Hematopoietic multipotent progenitor cell treated with erythropoietin and hydrocortisone succinate and interleukin-3 and kit ligand, for 4 days (in vitro differentiated cells): ENCODE data around the gene CELF2.

Source experiments
- DNase-seq: peaks from one replicate; pipeline ENCODE4 v3.0.0-alpha.2; 2015

The CELF2 gene

DNA sequence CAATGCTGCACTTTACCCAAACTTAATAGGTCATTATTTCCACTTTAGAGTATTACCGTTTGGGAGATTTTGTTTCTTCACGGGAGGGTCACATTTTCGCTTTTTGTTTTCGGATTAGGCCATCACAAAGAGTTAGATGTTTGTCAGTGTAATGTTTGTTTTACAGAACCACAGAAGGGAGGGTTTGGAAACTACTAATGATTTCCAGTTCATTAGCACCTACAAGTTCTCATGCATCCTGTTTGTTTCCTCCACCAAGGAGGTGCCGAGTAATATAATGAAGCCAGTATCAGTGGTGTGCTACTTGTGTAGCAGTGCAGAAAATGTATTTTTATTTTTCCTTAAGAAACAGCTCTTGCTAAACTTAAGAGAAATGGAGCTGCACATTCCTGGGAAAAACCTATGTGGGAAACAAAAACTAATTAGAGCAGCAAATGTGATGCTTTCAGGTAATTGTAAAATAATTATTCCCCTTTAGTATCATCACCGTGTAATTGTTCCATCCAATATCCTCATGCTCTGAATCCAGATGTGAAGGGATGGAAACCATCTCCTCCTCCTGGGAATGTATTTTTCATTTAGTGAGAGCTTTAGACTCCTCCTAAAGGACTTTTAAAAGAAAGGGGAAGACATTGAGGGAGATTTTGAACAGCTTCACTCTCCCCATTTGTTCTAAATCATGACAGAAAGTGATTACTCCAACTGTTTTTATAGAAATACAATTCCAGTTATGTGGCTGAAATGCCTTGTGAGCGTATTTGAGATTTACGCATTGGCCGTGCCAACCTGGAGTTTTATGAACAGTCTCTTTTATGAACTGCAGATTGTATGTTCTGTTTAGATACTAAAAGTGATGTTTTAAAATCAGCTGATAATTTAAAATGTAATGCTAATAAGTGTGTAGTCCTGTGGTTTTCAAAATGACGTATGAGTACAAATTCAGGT lies 5.6 kb downstream of the CELF2 start:
- no peak for DNase-seq

DNA sequence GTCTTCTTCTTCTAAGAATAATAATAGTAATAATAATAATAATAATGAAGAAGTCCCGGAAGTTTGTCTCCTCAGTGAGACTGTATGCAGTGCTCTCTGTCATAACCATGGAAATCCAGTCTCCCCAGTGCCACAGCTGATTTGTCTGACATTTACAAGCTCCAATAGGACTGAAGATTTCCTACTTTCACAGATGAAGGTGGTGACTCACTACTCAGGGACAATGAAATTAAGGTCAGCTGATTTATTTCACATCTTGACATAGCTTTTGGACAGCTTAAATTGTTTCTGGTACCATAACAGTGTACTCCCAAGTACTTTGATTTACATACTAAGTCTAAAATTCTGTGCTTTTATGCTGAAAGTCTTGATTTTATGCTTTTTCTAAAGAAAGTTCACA lies 6.9 kb downstream of the CELF2 start:
- no peak for DNase-seq

DNA sequence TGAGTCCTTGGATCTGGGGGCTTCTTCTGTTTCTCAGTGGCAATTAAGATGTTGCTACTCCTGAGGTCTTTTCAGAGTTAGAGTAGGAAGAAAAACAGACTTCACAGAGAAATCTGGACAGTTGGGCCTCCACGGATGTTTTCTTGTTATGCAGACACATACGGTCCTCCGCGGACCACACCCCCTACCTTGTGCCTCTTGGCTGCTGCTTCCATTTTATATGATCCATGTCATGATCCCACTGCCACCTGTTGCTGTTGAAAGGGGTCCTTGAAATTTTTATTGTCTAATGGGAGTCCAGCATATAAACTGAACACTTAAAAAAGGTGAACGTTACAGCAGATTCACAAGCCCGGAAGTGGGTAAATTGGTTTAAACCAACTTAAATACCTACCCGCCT lies 8.3 kb downstream of the CELF2 start:
- no peak for DNase-seq

DNA sequence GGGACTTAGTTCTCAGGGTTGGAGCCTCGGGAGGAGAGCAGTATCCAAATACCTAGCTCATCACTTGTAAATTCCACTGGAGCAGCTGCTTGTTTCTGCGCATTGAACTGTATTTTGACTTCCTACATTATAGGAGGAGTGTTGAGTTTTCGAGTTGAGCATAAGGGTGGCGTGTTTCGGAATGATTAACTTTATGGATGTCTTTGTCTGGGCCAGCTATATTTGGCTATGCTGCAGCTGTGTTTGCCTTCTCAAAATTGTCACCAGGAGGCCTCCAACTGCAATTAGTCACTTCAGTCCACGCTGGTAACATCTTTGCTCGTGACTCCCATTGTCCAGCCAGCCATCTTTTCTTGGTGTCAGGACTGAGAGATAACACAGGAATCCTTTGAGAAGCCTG lies 9.1 kb downstream of the CELF2 start:
- no peak for DNase-seq

DNA sequence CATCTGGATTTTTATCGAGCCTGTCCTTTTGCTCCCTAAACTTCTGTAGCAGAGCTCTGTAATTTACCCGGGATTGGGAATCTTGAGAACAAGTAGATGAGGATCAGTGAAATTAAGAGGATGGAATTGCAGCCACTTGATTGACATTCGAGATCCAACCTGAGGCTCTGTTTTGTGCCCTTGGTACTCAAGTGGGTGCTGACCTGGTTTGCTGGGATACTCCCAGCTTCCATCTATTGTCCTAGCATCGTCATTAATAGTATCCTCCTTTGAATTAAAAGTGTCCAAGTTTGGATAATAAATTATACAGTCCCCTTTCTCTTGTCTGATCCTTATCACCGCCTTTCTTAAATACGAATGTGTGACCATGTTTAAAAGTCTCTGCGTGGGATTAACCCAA lies 17.1 kb downstream of the CELF2 start:
- DNase-seq = no peak

DNA sequence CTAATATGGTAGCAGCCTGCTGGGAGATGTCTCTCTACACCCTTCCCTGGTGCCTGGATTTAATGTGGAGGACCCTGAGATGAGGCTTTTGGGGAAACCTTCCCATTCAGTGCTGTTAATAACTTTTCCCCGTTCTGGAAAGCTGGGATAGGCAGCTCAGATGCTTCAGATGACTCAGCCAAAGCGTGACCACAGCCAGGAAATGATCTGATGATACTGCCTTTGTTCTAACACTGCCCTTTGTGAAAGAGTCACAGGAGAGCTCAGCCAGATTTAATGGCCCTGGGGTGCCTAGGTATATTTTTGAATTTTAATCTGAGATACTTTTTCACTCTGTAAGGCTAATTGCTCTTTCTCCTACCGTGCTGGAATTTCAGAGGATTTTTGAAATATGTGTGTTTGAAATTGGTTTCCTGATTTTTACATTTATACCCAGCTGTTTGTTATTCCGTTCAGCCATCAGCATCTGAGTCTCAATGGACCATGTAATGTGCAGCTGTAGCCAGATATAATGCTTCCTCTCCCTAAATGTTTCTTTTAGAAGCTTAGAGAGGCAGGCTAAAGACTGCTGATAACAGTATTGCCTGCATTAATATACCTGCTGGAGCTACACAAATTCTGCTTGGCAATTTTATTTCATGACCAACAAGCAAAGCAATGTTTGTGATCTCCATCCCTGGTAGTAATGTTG lies 17.8 kb downstream of the CELF2 start:
- no peak for DNase-seq

DNA sequence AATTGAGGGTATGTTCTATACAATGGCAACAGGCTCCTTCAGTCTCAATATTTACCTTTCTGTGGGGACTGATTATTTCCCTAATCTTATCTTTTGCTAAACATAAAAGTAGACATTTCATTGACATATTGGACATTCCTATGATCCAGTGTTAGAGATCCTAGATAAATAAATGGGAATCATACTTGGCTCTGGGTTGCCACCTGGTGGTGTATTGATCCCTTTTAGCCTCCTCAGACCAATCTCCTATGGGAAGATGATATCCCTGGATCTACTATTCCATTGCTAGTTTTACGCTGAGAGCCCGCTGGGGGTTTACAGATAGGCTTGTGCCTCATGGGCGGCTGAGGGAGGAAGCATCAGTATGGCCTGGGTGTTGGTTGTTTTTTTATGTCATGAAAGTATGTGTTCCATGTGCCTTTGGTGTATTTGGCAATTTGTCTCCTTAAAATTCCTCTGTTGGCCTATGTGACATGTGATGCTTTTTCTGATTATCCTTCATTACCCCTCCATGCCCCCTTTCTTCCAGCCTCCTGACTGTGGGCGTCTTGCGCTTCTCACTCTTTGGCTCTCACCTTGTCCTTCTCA lies 18.8 kb downstream of the CELF2 start:
- DNase-seq = no peak

DNA sequence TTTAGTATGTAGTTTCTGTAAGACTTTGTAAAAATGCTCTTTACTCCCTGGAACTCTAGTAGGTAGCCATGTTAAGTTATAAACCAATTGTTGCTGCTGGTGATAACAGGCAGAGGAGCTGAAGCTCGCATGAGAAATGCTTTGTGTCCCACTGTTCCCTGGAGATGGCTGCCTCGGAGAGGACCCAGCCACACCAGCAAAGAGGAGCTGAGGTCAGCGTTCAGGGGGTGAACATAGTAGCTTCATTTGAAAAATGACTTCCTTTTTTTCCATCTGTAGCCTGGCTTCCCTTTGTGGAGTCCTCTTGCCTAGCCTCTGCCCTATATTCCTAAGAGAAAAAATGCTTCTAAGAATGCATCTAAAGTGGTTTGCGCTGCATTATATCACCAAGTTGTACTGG lies 20.3 kb downstream of the CELF2 start:
- DNase-seq = no peak

DNA sequence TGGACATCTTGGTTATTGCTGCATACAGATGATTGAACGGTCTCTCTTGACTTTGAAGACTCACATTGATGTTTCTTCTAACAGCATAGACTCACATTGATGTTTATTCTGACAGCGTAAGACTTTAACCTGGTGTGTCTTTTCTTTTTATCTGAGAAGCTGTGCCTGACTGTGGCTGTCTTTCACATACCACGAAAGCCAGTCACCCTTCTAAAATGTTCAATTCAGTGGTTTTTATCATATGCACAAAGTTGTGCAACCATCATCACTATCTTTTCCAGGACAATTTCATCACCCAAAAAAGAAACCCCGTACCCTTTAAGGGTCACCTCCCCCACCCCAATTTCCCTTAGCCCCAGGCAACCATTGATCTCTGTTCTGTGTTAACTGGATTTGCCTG lies 24.7 kb downstream of the CELF2 start:
- DNase-seq = no peak

DNA sequence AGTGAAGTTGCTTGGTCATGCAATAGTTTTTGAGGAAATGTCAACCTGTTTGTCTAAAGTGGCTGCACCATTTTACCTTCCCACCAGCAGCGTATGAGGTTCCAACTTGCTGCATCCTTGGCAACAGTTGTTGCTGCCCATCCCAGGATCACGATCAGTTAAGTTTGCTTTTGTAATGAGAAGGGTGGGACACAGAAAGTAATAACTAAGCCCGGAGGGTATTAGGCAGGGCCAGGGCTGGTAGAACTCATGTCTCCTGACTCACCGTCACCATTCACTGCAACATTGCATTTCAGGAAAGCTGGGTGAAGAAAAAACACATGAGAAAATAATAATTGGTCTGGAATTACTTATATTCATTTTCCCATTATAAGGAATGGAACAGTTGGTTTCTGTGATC lies 25.4 kb downstream of the CELF2 start:
- no peak for DNase-seq

DNA sequence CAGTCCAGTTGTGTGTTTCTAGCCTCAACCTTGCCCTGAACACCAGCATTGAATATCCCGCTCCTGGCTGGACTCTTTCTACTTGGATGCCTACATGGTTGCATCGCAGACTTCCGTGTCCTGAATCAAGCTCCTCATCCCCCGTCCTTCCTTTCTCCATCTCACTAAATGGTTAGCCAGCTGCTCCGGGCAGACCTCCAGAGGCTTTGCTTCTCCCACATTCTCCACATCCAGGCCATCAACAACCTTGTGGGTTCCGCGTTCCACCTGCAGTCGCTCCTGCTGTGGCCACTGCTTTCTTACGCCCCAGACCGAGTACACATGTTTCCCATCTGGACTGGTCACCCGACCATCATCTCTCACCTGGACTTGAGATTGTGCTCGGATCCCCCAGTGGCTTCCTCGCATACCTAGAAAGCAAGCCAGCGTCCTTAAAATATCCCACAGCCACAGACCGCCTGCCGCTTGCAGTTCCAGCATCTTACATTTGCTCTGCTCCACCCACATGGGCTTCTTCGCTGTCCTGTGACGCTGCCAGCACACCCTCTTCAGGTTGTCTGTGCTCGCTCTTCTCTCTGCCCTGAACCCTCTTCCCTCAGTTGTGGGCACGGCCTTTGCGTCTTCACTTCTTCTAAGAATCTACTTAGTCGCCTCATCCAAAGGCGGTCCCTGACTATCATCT lies 25.9 kb downstream of the CELF2 start:
- no peak for DNase-seq

DNA sequence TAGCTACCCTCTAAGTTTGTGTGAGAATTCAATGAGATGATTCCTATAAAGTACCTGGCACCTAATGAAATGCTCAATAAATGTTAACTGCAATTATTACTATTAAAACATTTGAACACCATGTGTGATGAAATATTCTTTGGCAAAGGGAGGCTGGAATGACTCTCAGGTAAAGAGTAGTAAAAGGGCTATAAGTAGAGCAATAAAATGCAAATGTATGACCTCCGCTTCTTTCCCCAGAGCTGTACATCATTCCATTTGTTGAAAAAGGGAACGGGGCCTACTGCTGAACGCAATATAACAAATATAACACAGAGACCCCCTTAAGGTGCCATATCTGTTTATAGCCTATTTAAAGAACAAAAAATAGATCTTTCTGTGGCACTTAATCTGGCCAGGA lies 27.8 kb downstream of the CELF2 start:
- no peak for DNase-seq

DNA sequence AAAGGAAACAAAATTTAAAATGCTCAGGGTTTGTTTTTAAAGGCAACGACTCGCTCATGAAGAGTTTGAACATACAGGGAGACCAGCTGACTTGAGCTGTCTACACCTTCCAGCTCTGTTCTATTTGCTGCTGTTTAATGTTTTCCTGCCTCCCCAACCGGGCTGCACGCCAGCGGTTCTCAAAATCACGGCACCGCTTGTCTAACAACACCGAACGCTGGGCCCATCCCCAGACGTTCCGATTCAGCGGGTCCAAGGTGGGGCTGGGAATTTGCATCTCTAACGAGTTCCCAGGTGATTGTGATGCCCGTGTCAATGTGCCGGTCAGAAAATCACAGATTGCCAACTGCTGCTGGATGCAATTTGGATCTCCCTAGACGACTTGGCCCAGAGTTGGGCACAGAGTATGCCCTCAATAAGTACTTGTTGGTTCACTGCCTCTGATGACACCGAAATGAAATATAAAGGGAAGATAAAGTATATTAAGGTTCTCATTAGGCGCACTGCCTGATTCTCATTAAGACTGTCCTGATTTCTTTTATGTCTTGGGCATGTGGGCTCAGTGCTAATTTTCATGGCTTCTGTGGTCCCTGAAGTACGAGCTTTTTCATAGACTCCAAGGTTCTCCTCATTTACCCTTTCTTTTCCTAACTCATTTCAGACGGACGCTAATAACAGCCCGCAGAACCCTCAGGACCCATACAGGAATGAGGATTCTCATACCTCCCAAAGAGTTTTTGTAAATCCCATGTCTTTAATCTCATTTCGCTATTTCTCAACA lies 28.5 kb downstream of the CELF2 start:
- no peak for DNase-seq

DNA sequence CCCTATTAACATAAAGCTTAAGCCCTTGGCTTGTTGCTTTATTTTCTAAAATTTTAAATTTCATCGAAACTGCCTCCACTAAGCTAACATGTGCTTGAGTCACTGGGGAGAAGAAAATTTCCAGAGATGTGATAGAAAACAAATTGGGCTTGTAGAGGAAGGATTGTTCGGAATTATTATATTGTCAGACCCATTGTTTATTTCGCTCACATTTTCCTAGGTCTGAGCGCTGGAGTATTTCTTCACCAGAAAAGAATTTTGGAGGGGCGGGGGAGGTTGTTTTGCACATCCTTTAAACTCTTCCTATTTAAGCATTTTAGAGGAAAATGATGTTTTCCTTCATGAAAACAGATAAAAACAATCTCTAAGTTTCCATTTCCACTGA lies 29.1 kb downstream of the CELF2 start:
- no peak for DNase-seq

DNA sequence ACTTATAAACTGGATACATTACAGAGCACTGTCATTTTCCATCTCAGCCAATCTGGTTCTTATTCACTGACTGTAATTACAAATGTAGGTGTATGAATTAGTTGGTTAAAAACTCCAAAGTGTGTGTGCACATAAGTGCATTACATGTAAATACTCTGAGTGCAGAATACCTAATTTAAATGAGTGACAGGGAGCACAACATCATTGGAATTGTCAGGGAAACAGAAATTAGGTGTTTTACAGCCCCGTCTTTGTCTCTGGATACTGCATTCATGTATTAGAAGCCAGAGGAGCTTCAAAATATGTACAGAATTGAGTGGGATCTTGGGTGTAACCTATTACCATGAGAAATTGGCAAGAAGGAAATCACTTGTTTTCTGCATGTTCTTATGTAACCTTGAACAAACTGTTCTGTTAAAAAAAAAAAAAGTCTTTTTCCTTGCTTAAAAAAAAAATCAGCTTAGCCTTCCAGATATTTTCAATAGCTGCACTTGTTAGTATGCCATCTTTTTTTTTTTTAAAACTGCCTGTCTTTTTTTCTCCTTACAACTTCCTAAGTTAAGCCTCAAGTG lies 31.1 kb downstream of the CELF2 start:
- DNase-seq = no peak

DNA sequence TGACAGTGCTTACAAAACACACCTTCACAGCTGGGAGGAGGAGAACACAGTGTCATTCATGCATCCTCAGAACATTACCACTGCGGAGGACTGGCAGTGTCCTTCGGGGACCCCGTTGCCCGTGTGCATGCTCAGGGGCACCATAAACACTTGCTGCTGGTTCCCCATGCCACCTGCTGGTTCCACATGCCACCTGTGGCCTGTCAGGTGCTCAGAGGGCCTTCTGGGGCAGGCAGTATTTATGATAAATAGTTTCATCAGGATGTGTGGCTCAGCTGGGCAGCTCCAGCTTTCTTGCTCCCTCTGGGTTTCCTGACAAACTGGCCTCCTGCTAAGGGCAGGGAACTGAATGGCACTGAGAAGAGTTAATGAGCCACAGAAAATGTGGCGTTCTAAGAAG lies 32.1 kb downstream of the CELF2 start:
- DNase-seq = no peak

DNA sequence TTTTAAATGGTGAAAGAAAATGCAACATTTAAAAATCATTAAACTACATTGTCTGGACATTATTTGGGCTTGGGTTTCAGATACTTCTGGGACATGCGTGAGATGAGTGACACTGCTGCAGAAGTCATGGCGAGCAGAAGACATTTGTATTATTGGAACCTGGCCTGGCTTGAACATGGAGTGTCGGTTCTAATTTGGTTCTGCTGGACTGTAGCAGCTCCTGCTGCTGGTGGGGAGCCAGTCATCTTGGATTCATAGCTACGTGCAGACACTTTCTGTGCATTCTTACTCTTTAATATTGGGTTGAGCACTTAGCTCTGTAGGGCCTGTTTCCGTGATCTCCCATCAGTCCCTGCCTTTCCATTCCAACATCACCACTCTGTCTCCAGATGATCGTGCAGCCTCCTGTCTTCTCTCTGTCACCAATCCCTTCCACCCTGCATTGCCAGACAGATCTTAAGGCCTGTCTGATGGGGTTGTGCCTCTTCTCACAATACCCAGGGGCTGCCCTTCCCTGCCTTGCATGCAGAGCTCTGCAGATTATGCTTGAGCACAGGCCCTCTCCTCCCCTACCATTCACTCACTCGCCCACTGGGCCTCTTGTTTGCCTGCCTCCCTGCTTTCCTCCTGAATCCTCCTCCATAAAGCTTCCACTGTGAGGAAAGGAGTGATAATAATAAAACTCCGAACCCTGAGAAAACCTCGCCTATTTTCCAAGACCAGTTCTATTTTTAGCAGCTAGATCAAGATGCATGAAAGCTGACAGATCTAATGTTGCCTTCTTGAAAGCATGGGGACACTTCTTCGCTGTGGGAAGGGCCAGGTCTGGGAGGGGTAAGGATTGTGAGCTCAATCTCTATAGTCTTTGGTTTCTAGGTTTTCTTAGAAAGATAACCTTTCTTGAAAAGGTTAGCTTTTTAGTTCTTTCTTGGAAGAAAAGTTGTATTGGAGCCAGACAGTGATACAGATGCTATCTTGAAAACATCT lies 32.9 kb downstream of the CELF2 start:
- no peak for DNase-seq

DNA sequence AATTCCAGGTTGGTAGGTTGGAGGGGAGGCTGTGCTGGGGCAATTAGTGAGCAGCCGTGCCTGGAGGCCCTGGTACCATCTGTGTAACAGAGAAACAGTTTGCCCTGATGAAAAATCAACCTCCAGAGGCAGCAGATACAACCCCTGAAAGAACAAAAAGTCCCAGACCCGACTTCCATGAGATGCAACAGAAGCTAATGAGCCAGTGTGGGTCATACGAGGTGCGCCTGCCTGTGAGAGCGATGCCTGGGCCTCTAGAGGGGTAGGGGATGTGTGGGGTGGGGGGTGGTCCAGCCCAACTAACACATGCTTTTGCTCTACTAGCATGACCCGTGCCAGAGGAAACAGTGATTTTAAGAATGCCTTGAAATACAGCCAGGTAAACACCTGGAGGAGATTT lies 39.3 kb downstream of the CELF2 start:
- no peak for DNase-seq

DNA sequence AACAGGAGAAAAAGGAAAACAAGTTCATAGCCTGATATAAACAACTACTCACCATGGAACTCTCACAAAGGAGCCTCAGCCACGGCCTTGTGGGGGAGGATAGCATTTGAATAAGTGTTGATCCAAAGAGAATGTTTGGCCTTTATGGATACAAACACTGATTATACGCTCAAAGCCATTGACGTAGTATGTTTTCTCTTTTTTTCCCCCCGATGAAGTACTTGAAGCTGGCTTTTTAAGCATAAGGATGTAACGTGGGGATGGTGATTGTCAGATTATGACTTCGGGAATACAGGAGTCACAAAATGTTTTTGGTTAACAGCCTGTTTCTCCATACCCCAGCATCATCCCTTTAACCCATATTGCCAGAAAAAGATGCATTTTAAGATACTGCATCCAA lies 39.8 kb downstream of the CELF2 start:
- DNase-seq = no peak

DNA sequence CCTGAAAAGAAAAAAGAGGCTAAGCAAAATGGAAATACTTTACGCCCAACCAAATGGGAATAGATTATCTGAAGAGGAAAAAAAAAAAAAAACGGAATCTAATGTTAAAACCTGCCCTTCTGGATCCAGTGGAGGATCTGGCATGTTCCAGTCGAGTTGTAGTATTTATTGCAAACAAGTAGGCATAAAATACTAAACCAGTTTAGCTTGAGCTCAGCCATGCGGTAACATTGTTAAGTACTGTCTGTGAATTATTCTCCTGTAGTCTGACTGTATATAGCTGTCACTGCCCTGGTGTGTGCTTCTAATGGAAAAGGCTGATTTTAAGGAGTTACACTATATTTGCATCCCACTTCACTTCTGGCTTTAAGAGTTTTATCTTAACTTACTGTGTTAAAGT lies 40.3 kb downstream of the CELF2 start:
- no peak for DNase-seq

DNA sequence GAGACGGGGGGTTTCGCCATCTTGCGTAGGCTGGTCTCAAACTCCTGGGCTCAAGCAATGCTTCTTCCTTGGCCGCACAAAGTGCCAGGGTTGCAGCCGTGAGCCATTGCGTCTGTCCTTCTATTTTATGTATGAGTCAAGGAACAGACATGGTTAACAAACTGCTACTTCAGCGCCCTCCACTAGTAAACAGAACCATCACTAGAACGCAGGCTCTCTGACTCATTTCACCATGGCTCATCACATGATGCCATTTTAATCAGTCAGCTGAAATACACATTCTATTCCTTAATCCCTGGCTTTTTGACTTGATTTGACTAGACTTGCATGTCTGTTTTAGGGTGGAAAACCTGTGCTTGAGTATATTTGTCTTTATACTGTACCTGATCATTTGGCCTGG lies 41.3 kb downstream of the CELF2 start:
- DNase-seq = no peak
